BJ (cell line): ENCODE measurements around the gene NXPH3. TPM values are rescaled to one million over a fixed set of nuclear protein-coding genes. Genes with fewer than 3 reads are reported as not detected.

Experiments
- CTCF ChIA-PET: fragments of 350-600 bp; formaldehyde crosslinking; extraction: SDS; loops from one replicate; lab custom pipeline; 2021; ENCODE audit warnings: antibody characterized with exemption, inconsistent platforms; lab: Yijun Ruan, JAX
- POLR2A ChIA-PET: fragments of 300-600 bp; sonication (Branson Sonifier 250); formaldehyde crosslinking; extraction: SDS; loops from one replicate; lab custom pipeline; 2021; ENCODE audit warnings: antibody characterized with exemption; lab: Charles Lee
- DNase-seq: peaks from one replicate; pipeline ENCODE4 v3.0.0-alpha.2; 2011; ENCODE audit warnings: low read depth
- H3K27me3 ChIP-seq: 2 replicates; pipeline ENCODE4 v1.6.0; 2011; ENCODE audit warnings: low read length; ENCODE audit not compliant: control insufficient read depth, insufficient read depth
- H3K36me3 ChIP-seq: 2 replicates; pipeline ENCODE4 v1.5.1; 2011; ENCODE audit warnings: low read length; ENCODE audit not compliant: control insufficient read depth, insufficient read depth
- H3K4me3 ChIP-seq: 2 replicates; pipeline ENCODE4 v1.5.1; 2011; ENCODE audit warnings: low read depth, mild to moderate bottlenecking, control low read depth, low read length
- polyA plus RNA-seq: library from polyadenylated mRNA; depleted of rRNA; stranded (reverse); fragments of >200 nt; gene quantifications from 2 replicates; pipeline ENCODE4 v1.2.3, GENCODE V29; 2011
- TF ChIP-seq, protein P1 (sequence below): IDR thresholded peaks from 2 replicates; pipeline ENCODE4 v1.5.1; 2011; ENCODE audit warnings: low read depth, mild to moderate bottlenecking, control low read depth, inconsistent platforms, low read length, moderate library complexity; ENCODE audit not compliant: insufficient read depth

Gene NXPH3
- polyA plus RNA-seq, 1 experiment, result 9.3 TPM

DNA sequence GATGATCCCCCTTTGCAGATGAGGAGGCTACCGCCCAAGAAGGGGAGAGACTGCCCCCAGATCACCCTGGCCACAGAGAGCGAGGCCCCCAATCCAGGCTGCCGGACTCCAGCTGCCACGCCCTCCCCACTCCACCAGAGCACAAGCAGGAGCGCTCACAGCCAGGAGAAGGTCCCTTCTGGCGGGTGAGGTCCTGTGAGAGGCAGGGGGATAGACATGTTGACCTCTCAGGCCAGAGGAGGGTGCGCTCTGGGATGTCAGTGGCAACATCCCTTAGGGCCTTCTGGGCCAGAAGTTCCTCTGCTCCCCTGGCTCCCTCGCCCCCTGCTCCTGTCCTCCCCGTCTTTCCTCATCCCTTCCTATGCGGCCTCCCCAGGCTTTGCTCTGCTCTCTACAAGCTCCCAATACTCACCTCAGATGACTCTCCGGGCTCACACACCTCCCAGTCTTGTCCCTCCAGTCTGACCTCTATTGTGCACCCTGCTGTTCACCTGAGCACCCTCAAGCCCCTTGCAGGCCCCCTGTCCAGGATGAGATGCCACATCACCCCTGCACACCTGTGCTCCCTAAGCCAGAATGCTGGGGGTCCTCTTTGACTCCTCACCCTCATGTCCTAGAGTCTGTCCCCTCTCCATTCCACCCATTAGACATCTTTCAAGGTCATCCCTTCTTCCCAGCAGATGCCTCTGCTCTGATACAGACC lies 5.0 kb upstream of the NXPH3 start:
- DNase-seq, result no peak
- ChIA-PET POLR2A (interaction anchor here (1.0 kb wide), 1 partner anchor 120 kb away, joined by 4 read pairs; no protein-coding TSS in a partner anchor), CTCF (interaction anchor here (0.6 to 18.4 kb wide), 51 partner anchors 9 to 747 kb away, joined by 3 to 638 read pairs (median 4); partner anchors contain the start of gene SLC35B1)
- TF ChIP-seq, protein P1, sequence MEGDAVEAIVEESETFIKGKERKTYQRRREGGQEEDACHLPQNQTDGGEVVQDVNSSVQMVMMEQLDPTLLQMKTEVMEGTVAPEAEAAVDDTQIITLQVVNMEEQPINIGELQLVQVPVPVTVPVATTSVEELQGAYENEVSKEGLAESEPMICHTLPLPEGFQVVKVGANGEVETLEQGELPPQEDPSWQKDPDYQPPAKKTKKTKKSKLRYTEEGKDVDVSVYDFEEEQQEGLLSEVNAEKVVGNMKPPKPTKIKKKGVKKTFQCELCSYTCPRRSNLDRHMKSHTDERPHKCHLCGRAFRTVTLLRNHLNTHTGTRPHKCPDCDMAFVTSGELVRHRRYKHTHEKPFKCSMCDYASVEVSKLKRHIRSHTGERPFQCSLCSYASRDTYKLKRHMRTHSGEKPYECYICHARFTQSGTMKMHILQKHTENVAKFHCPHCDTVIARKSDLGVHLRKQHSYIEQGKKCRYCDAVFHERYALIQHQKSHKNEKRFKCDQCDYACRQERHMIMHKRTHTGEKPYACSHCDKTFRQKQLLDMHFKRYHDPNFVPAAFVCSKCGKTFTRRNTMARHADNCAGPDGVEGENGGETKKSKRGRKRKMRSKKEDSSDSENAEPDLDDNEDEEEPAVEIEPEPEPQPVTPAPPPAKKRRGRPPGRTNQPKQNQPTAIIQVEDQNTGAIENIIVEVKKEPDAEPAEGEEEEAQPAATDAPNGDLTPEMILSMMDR, result no peak
- no peaks in the 10 kb centered on the region for H3K36me3 ChIP-seq
- H3K4me3 ChIP-seq, result no peak overlapping the region
- H3K27me3 ChIP-seq, result peaks cover 7% of the 10 kb centered on the region

DNA sequence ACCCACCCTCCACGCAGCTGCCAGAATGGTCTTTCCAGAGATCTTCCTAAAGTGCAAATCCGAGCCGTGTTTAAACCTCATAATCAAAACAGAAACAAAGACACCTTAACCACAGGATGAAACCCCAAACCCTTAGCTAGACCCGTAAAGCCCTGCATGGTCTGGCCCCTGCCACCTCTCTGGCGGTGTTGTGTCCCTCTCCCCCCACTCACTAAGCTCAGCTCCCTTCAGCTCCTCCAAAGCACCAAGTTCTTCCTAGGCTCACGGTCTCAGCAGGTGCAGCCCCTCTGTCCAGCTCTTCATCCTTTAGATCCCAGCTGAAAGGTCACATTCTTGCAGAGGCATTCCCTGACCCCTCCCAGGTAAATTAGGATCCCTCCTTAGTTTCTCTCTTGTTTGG lies 4.4 kb upstream of the NXPH3 start:
- DNase-seq, result no peak
- no peak overlapping the region for H3K4me3 ChIP-seq
- H3K27me3 ChIP-seq, result peaks cover 3% of the 10 kb centered on the region; the same call in 1 of the 2 replicates
- POLR2A ChIA-PET, result interaction anchor here (1.0 kb wide), 1 partner anchor 120 kb away, joined by 4 read pairs; no protein-coding TSS in a partner anchor
- CTCF ChIA-PET, result interaction anchor here (0.7 to 18.4 kb wide), 17 partner anchors 9 to 746 kb away, joined by 3 to 638 read pairs (median 3); partner anchors contain the start of gene SLC35B1
- no peaks in the 10 kb centered on the region for H3K36me3 ChIP-seq
- TF ChIP-seq, protein P1, result no peak

DNA sequence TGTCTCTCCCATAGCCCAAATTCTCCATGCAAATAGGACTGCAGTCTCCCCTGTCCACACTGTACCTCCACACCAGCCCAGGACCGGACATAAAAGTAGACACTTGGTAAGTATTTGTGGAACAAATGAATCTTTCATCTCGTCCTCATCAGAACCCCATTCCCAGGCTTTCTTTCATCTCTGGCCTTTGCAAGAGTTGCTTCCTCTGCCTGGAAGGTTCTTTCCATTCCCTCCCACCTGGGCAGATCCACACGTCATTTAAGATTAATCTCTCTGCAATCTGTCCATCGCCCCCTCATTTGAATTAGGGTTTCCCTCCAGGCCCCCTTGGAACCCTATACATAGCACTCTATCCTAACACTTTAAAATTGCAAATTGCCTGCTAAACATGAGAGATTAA lies 3.9 kb upstream of the NXPH3 start:
- Histone ChIP-seq H3K4me3 (no peak overlapping the region), H3K36me3 (no peaks in the 10 kb centered on the region), H3K27me3 (peaks cover 3% of the 10 kb centered on the region; the same call in 1 of the 2 replicates)
- CTCF ChIA-PET, result interaction anchor here (0.7 to 18.4 kb wide), 13 partner anchors 8 to 746 kb away, joined by 3 to 638 read pairs (median 3); partner anchors contain the start of gene SLC35B1
- POLR2A ChIA-PET, result interaction anchor here (0.5 to 1.0 kb wide), 2 partner anchors 75 to 119 kb away, joined by 4 to 7 read pairs; no protein-coding TSS in a partner anchor
- DNase-seq, result no peak
- TF ChIP-seq, protein P1, result no peak

DNA sequence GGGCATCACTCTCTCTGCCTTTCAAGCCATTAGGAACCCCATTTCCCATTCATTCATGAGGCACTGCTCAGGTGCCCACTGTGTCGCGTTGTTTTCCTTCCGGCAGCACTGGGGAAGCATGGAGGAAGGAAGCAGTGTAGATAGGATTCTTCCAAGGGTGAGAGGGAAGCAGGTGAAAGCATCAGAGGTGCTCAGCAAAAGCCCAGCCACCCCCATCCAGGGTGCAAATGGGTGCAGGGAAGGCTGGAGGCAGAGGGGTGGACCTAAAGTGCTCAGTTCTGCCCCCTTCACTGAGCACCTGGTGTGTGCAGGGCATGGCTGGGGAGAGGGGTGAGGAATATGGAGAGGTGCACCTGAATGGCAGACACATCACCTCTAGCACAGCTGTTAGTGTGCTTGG lies 3.4 kb upstream of the NXPH3 start:
- DNase-seq, result no peak
- Histone ChIP-seq H3K27me3 (peaks cover 2% of the 10 kb centered on the region; the same call in 1 of the 2 replicates), H3K36me3 (no peaks in the 10 kb centered on the region), H3K4me3 (no peak overlapping the region)
- ChIA-PET CTCF (interaction anchor here (0.7 to 18.4 kb wide), 8 partner anchors 8 to 425 kb away, joined by 3 to 638 read pairs (median 4); partner anchors contain the start of gene SLC35B1), POLR2A (interaction anchor here (0.5 to 1.0 kb wide), 2 partner anchors 75 to 119 kb away, joined by 4 to 7 read pairs; no protein-coding TSS in a partner anchor)
- TF ChIP-seq, protein P1, result no peak
